Naive B cell (primary cell): ENCODE measurements around the gene PCDHB8. TPM values are rescaled to one million over a fixed set of nuclear protein-coding genes. Genes with fewer than 3 reads are reported as not detected.
A peak's percentile ranks its signal among the peaks of the same experiment; 100 is the strongest.
"Not testable (repeated sequence)": the region's sequence is repeated elsewhere in the genome, so short reads cannot be mapped to it uniquely, and the experiment has no call there.

Experiments
- ATAC-seq, 2 donors: fragments of 150-1000 bp; cut with Tn5 transposase; 2 replicates each; pipeline ENCODE4 v1.10.0; 2021; ENCODE audit warnings: low read depth in 2 of 2, mild to moderate bottlenecking in 2 of 2, moderate library complexity in 2 of 2
- DNase-seq: peaks from one replicate; pipeline ENCODE4 v3.0.0; 2022
- H3K27ac Mint-ChIP-seq, 6 donors: one replicate each; pipeline ENCODE4 v1.8.0; 2020 to 2022; ENCODE audit warnings: mild to moderate bottlenecking in 6 of 6, mixed read lengths in 6 of 6, moderate library complexity in 5 of 6, inconsistent platforms in 2 of 6
- H3K27me3 Mint-ChIP-seq, 3 donors: one replicate each; pipeline ENCODE4 v1.8.0; 2021 to 2022; ENCODE audit warnings: mixed read lengths in 3 of 3, mild to moderate bottlenecking in 1 of 3
- H3K36me3 Mint-ChIP-seq, 2 donors: one replicate each; pipeline ENCODE4 v1.8.0; 2020 to 2022; ENCODE audit warnings: mixed read lengths in 2 of 2, inconsistent platforms in 1 of 2, mild to moderate bottlenecking in 1 of 2
- H3K4me1 Mint-ChIP-seq, 3 donors: one replicate each; pipeline ENCODE4 v1.8.0; 2020 to 2022; ENCODE audit warnings: mixed read lengths in 3 of 3, inconsistent platforms in 1 of 3, mild to moderate bottlenecking in 1 of 3, moderate library complexity in 1 of 3
- H3K4me3 Mint-ChIP-seq, 8 donors: one replicate each; pipeline ENCODE4 v1.8.0; 2020 to 2022; ENCODE audit warnings: mild to moderate bottlenecking in 8 of 8, mixed read lengths in 8 of 8, moderate library complexity in 8 of 8, inconsistent platforms in 2 of 8
- H3K9me3 Mint-ChIP-seq, 7 donors: one replicate each; pipeline ENCODE4 v1.8.0; 2020 to 2022; ENCODE audit warnings: mixed read lengths in 7 of 7, mild to moderate bottlenecking in 5 of 7, inconsistent platforms in 2 of 7, moderate library complexity in 1 of 7
- polyA plus RNA-seq, 6 donors: library from polyadenylated mRNA; unstranded; fragments of 300-500 nt; fragmentation: Illumina TruSeq; gene quantifications; one replicate each; pipeline ENCODE4 v1.2.3, GENCODE V29; 2021; ENCODE audit warnings: low read depth in 6 of 6

The PCDHB8 gene
- not detected for polyA plus RNA-seq

GRCh38 chr5:141177577-141178191 is at the start of gene PCDHB8:
Gene PCDHB8 (plus strand): TSS chr5:141177790. CDS start chr5:141178035, 245 bp downstream.
- not testable (repeated sequence) for H3K4me1 Mint-ChIP-seq, ATAC-seq, DNase-seq, H3K4me3 Mint-ChIP-seq, H3K27ac Mint-ChIP-seq
- peaks cover 7 to 13% of the 10 kb centered on the region in 2 donors for H3K36me3 Mint-ChIP-seq
- H3K9me3 Mint-ChIP-seq = peaks cover 1 to 42% (median 20%) of the 10 kb centered on the region in 7 donors
- H3K27me3 Mint-ChIP-seq = peaks cover 13 to 37% (median 17%) of the 10 kb centered on the region in 3 donors

GRCh38 chr5:141135030-141135717 is 42.4 kb upstream of the PCDHB8 start, which contains the start of gene PCDHB5:
Gene PCDHB5 (plus strand): TSS chr5:141135206. CDS start chr5:141135435, 229 bp downstream.
- H3K27me3 Mint-ChIP-seq = peaks cover 17 to 25% (median 21%) of the 10 kb centered on the region in 3 donors
- peak within 1 kb of the TSS in 3 of 8 donors; percentile 4 to 17 (median 14) for H3K4me3 Mint-ChIP-seq
- peaks cover 15 to 16% of the 10 kb centered on the region in 2 donors for H3K36me3 Mint-ChIP-seq
- H3K4me1 Mint-ChIP-seq = peaks cover 6 to 7% (median 7%) of the 10 kb centered on the region in 3 donors
- no peak for DNase-seq
- ATAC-seq = no peak
- H3K9me3 Mint-ChIP-seq = peaks cover 12 to 68% (median 38%) of the 10 kb centered on the region in 7 donors
- peak within 1 kb of the TSS in 1 of 6 donors; percentile 72 for H3K27ac Mint-ChIP-seq

- Mint-ChIP-seq H3K27me3 (peaks cover 11 to 27% (median 21%) of the 10 kb centered on the region in 3 donors), H3K36me3 (peaks cover 15 to 16% of the 10 kb centered on the region in 2 donors), H3K4me3 (peak overlapping the region in 1 of 8 donors; percentile 14), H3K9me3 (peaks cover 12 to 68% (median 37%) of the 10 kb centered on the region in 7 donors), H3K4me1 (peaks cover 6 to 7% (median 7%) of the 10 kb centered on the region in 3 donors), H3K27ac (no peak overlapping the region)
- DNase-seq (no peak), ATAC-seq (no peak)
These were observed 41.8 kb upstream of the PCDHB8 start for GRCh38 chr5:141135718-141136266.

- H3K27me3 Mint-ChIP-seq = peaks cover 17 to 32% (median 22%) of the 10 kb centered on the region in 3 donors
- DNase-seq, H3K27ac Mint-ChIP-seq, H3K4me3 Mint-ChIP-seq, ATAC-seq, H3K4me1 Mint-ChIP-seq: not testable (repeated sequence)
- H3K36me3 Mint-ChIP-seq = peaks cover 15 to 16% of the 10 kb centered on the region in 2 donors
- H3K9me3 Mint-ChIP-seq = peaks cover 12 to 63% (median 35%) of the 10 kb centered on the region in 7 donors
These were observed 40.2 kb upstream of the PCDHB8 start for GRCh38 chr5:141137346-141137745.

- Mint-ChIP-seq H3K4me1 (peaks cover 0 to 5% (median 5%) of the 10 kb centered on the region in 3 donors), H3K9me3 (peaks cover 4 to 40% (median 23%) of the 10 kb centered on the region in 7 donors), H3K36me3 (peaks cover 3 to 7% of the 10 kb centered on the region in 2 donors), H3K27me3 (peaks cover 24 to 44% (median 31%) of the 10 kb centered on the region in 3 donors), H3K27ac (no peak within 1 kb of the TSS), H3K4me3 (peak within 1 kb of the TSS in 3 of 8 donors; percentile 47 to 56 (median 56))
- no peak for DNase-seq
- no peak for ATAC-seq
These were observed 27.8 kb upstream of the PCDHB8 start, which contains the start of gene PCDHB6 for GRCh38 chr5:141149812-141150211. Gene PCDHB6 (plus strand): TSS chr5:141150057. CDS start chr5:141150258, 201 bp downstream.

- H3K4me1 Mint-ChIP-seq = peaks cover 0 to 5% (median 5%) of the 10 kb centered on the region in 3 donors
- peak overlapping the region in 2 of 8 donors; percentile 47 to 56 for H3K4me3 Mint-ChIP-seq
- H3K27me3 Mint-ChIP-seq = peaks cover 28 to 47% (median 35%) of the 10 kb centered on the region in 3 donors
- peaks cover 3 to 7% of the 10 kb centered on the region in 2 donors for H3K36me3 Mint-ChIP-seq
- DNase-seq = no peak
- H3K9me3 Mint-ChIP-seq = peaks cover 4 to 43% (median 23%) of the 10 kb centered on the region in 7 donors
- no peak overlapping the region for H3K27ac Mint-ChIP-seq
- no peak for ATAC-seq
These were observed 27.2 kb upstream of the PCDHB8 start for GRCh38 chr5:141150224-141150992.

- Mint-ChIP-seq H3K4me3 (peak overlapping the region in 1 of 8 donors; percentile 25), H3K9me3 (peaks cover 4 to 48% (median 26%) of the 10 kb centered on the region in 7 donors), H3K27ac (no peak overlapping the region), H3K4me1 (peaks cover 0 to 5% (median 5%) of the 10 kb centered on the region in 3 donors), H3K27me3 (peaks cover 33 to 53% (median 38%) of the 10 kb centered on the region in 3 donors), H3K36me3 (peaks cover 6 to 7% of the 10 kb centered on the region in 2 donors)
- DNase-seq = no peak
- no peak for ATAC-seq
These were observed 26.6 kb upstream of the PCDHB8 start for GRCh38 chr5:141150993-141151325.

- H3K27ac Mint-ChIP-seq, DNase-seq, H3K4me3 Mint-ChIP-seq, ATAC-seq, H3K4me1 Mint-ChIP-seq: not testable (repeated sequence)
- Mint-ChIP-seq H3K27me3 (peaks cover 36 to 60% (median 38%) of the 10 kb centered on the region in 3 donors), H3K9me3 (peaks cover 4 to 55% (median 31%) of the 10 kb centered on the region in 7 donors), H3K36me3 (peaks cover 11 to 13% of the 10 kb centered on the region in 2 donors)
These were observed 26.0 kb upstream of the PCDHB8 start for GRCh38 chr5:141151632-141152031.

- ATAC-seq, H3K4me3 Mint-ChIP-seq, DNase-seq, H3K4me1 Mint-ChIP-seq, H3K27ac Mint-ChIP-seq: not testable (repeated sequence)
- H3K36me3 Mint-ChIP-seq = peaks cover 15% of the 10 kb centered on the region in 2 donors
- peaks cover 4 to 60% (median 34%) of the 10 kb centered on the region in 7 donors for H3K9me3 Mint-ChIP-seq
- peaks cover 36 to 64% (median 42%) of the 10 kb centered on the region in 3 donors for H3K27me3 Mint-ChIP-seq
These were observed 25.5 kb upstream of the PCDHB8 start for GRCh38 chr5:141152096-141152495.

GRCh38 chr5:141155540-141156374 is 21.8 kb upstream of the PCDHB8 start:
- DNase-seq (no peak), ATAC-seq (no peak)
- Mint-ChIP-seq H3K4me3 (no peak overlapping the region), H3K27me3 (peaks cover 28 to 53% (median 30%) of the 10 kb centered on the region in 3 donors), H3K4me1 (no peaks in the 10 kb centered on the region), H3K36me3 (peaks cover 7 to 15% of the 10 kb centered on the region in 2 donors), H3K9me3 (peaks cover 0 to 60% (median 34%) of the 10 kb centered on the region in 7 donors), H3K27ac (no peak overlapping the region)

- Mint-ChIP-seq H3K9me3 (peaks cover 0 to 50% (median 31%) of the 10 kb centered on the region in 7 donors), H3K36me3 (peaks cover 7 to 15% of the 10 kb centered on the region in 2 donors), H3K27me3 (peaks cover 28 to 48% (median 30%) of the 10 kb centered on the region in 3 donors)
- H3K27ac Mint-ChIP-seq, H3K4me1 Mint-ChIP-seq, ATAC-seq, H3K4me3 Mint-ChIP-seq, DNase-seq: not testable (repeated sequence)
These were observed 20.2 kb upstream of the PCDHB8 start for GRCh38 chr5:141157356-141157755.

- H3K27ac Mint-ChIP-seq, DNase-seq, H3K4me1 Mint-ChIP-seq, ATAC-seq, H3K4me3 Mint-ChIP-seq: not testable (repeated sequence)
- Mint-ChIP-seq H3K36me3 (peaks cover 7 to 13% of the 10 kb centered on the region in 2 donors), H3K9me3 (peaks cover 0 to 49% (median 29%) of the 10 kb centered on the region in 7 donors), H3K27me3 (peaks cover 28 to 47% (median 28%) of the 10 kb centered on the region in 3 donors)
These were observed 19.7 kb upstream of the PCDHB8 start for GRCh38 chr5:141157901-141158300.
